ENCODE results near the gene CTAG2.

DNA sequence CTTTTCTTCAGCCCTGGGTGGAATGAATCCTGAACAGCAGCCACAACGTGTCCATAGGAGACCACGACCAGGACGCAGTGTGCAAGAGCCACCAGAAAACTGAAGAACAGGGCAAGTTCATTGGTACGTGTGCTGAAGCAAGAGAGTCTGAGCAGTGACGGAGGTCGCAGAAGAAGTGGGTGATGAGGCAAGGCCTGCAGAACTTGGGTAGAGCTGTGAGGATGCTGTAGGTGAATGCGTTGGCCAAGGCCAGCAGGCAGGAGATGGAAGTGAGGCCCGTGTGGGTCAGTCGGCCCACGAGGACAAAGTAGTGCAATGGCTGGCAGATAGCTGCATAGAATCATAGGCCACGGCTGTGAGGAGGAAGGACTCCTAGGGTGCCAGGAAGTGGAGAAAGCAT lies 5.6 kb upstream of the CTAG2 start:
- TF ChIP-seq POLR2AphosphoS5 (IDR thresholded peaks at IDR 0.05; ENCODE audit: low read depth, low read length) (no peak), POLR2A (IDR thresholded peaks at IDR 0.05; ENCODE audit: low read depth, low read length) (no peak)

All from GM12892 (cell line).